ENCODE data around the gene FGF7.
"Not testable (repeated sequence)": the region's sequence is repeated elsewhere in the genome, so short reads cannot be mapped to it uniquely, and the experiment has no call there.

Gene FGF7

GRCh38 chr15:49492830-49493229, 69.8 kb downstream of the FGF7 start:
- DNase-seq (ENCODE audit: low read depth in 2 of 3, low spot score in 2 of 3): no peak

DNA sequence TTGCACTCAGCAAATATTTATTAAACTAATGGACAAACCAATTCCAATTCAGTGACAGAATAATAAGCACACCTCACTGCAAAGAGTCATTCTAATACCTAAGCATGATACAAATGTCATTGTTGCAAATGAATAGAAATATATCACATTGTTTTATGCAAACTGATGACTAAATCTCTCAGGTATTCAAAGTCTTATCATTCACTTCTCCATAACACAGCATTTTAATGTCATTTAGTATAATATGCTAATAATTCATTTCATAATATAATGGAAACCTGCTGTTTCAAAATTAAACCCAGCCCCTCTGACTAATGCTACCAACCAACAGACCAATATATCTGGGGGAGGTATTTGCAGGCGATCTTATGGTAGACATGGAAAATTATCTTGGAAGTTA, 71.8 kb downstream of the FGF7 start:
- no peak for DNase-seq (ENCODE audit: low read depth in 2 of 3, low spot score in 2 of 3)

- DNase-seq (ENCODE audit: low read depth in 2 of 3, low spot score in 2 of 3): no peak
These were observed 73.1 kb downstream of the FGF7 start for GRCh38 chr15:49495993-49496753.

- DNase-seq (ENCODE audit: low read depth in 2 of 3, low spot score in 2 of 3): no peak
These were observed 78.5 kb downstream of the FGF7 start for GRCh38 chr15:49501586-49501985.

DNA sequence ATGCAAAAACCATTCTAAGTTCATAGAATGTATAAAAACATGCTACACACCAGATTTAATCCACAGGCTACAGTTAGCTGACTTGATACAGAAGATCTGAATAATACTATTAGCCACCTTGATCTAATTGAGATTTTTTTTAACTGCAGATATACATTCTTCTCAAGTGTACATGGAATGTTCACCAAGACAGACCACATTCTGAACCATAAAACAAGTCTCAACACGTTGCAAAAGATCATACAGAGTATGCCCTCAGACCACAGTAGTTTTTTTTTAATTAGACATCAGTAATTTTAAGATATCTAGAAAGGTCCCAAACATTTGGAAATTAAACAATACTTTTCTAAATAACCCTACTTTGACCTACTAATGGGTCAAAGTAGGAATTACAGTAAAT, 83.3 kb downstream of the FGF7 start:
- DNase-seq (ENCODE audit: low read depth in 2 of 3, low spot score in 2 of 3): no peak

GRCh38 chr15:49507261-49507660, 84.2 kb downstream of the FGF7 start:
- no peak for DNase-seq (ENCODE audit: low read depth in 2 of 3, low spot score in 2 of 3)

DNA sequence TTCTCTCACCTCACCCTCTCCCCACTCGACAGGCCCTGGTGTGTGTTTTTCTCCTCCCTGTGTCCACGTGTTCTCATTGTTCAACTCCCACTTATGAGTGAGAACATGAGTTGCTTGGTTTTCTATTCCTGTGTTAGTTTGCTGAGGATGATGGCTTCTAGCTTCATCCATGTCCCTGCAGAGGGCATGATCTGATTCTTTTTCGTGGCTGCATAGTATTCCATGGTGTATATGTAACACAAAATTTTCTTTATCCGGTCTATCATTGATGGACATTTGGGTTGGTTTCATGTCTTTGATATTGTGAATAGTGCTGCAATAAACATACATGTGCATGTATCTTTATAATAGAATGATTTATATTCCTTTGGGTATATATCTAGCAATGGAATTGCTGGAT, 89.7 kb downstream of the FGF7 start:
- DNase-seq (ENCODE audit: low read depth in 2 of 3, low spot score in 2 of 3): not testable (repeated sequence)

- DNase-seq (ENCODE audit: low read depth in 2 of 3, low spot score in 2 of 3): no peak
These were observed 98.8 kb downstream of the FGF7 start for GRCh38 chr15:49521802-49522201.

DNA sequence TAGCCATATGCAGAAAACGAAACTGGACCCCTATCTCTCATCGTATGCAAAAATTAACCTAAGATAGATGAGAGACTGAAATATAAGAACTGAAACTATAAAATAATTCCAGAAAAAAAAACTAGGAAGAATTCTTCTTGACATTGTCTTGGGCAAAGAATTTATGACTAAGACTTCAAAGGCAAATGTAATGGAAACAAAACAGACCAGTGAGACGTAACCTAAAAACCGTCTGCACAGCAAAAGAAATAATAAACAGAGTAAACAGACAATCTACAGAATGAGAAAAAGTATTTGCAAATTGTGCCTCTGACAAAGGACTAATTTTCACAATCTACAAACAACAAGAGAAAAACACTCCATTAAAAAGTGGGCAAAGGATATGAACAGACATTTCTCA, 105.2 kb downstream of the FGF7 start:
- no peak for DNase-seq (ENCODE audit: low read depth in 2 of 3, low spot score in 2 of 3)

GRCh38 chr15:49530092-49530491, 107.0 kb downstream of the FGF7 start:
- DNase-seq (ENCODE audit: low read depth in 2 of 3, low spot score in 2 of 3): no peak
